GM12864 (cell line): Measurements from ENCODE around the gene SIL1.
"Not testable (repeated sequence)": the region's sequence is repeated elsewhere in the genome, so short reads cannot be mapped to it uniquely, and the experiment has no call there.

Experiments used
- DNase-seq: peaks from one replicate; pipeline ENCODE4 v3.0.0-alpha.2; 2011; ENCODE audit warnings: low read depth
- H3K4me3 ChIP-seq: 2 replicates; pipeline ENCODE4 v1.5.1; 2011; ENCODE audit warnings: mild to moderate bottlenecking, low read depth, low read length, control low read depth
- TF ChIP-seq, protein P1 (sequence below): IDR thresholded peaks from 2 replicates; pipeline ENCODE4 v1.5.1; 2011; ENCODE audit warnings: low read depth, mild to moderate bottlenecking, moderate library complexity, low read length, control low read depth, inconsistent platforms; ENCODE audit errors: missing control alignments

Gene SIL1

DNA sequence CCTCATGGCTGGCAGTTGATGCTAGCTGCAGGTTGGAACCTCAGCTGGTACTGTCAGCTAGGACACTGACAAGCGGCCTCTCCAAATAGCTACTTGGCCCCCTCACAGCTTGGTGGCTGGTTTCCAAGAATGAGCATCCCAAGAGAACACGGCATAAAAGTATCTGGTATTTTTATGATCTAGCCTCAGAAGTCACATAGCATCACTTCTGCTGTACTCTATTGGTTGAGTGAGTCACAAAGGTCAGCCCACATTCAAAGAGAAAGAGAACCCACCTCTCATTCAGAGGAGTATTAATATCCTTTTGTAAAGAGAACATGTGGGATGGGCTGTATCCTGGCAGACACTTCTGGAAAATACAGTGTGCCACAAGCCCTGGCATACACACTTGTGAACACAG, 6.0 kb upstream of the SIL1 start:
- no peak overlapping the region for H3K4me3 ChIP-seq
- TF ChIP-seq, protein P1, sequence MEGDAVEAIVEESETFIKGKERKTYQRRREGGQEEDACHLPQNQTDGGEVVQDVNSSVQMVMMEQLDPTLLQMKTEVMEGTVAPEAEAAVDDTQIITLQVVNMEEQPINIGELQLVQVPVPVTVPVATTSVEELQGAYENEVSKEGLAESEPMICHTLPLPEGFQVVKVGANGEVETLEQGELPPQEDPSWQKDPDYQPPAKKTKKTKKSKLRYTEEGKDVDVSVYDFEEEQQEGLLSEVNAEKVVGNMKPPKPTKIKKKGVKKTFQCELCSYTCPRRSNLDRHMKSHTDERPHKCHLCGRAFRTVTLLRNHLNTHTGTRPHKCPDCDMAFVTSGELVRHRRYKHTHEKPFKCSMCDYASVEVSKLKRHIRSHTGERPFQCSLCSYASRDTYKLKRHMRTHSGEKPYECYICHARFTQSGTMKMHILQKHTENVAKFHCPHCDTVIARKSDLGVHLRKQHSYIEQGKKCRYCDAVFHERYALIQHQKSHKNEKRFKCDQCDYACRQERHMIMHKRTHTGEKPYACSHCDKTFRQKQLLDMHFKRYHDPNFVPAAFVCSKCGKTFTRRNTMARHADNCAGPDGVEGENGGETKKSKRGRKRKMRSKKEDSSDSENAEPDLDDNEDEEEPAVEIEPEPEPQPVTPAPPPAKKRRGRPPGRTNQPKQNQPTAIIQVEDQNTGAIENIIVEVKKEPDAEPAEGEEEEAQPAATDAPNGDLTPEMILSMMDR = no peak
- no peak for DNase-seq

DNA sequence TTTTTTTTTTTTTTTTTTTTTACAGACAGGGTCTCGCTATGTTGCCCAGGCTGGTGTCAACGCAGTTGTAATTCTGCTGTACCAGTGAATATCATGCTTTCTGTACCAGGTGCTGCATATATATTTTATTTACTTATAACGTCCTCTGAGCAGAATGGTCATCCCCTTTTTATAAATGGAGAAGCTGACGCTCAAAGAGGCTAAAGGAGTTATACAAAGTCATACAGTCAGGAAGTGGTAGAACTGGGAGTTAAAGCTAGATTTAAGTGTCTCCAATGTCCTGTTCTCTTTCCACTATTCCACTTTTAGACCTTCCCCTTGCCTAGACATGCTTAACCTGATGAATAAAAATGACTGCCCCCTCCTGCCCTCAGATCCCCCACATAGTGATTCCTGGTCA, 1.2 kb upstream of the SIL1 start:
- TF ChIP-seq, protein P1 = no peak
- no peak for DNase-seq
- no peak overlapping the region for H3K4me3 ChIP-seq

DNA sequence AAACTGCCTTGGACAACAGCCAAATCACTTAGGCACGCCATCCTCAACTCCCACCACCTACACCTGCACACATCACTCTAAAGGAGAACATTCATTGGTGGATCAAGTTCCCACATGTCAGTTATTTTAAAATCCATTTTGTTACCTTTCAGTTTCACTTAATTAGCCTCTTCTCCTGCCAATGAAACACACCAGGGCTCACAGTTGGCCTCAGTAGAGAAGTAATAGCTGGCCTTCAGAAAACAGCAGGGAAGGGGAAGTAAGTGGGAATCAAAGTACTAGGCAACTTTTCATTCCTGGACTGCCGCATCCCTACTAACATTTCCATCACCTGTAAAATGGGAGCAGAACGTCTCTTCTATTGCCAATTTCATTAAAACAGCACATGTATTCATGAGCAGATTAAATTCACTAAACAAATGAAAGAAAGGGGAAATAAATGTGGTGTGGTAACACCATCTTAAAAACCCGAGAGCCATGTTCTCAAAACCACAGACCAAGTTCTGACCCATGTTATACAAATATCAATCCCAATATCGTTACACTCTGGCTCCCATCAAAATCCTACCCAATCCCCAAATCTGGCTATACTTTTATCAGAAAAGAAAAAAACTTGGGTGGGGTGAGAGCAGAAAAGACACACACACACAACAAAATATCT, 1.7 kb downstream of the SIL1 start:
- no peak for DNase-seq
- TF ChIP-seq, protein P1 = no peak
- H3K4me3 ChIP-seq = peak overlapping the region; percentile 99; the same call in 1 of the 2 replicates

DNA sequence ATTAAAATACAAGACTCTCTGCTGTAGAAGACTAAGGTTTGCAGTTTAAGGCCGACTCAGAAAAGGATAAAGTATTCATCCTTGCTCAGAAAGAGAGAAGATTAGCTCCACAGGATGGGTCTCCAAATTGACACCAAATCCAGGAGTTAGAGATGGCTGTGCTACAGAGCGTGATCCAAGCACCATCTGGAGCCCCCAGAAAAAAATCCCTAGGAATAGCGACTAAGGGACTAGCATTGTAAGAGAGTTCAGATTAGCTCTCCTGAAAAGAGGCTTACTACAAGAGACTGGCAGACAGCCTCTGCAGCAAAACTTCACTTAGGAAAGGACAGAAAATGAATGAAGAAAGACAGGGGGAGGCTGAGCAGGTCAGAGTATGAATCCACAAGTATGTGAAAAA, 3.7 kb downstream of the SIL1 start:
- no peak for DNase-seq
- H3K4me3 ChIP-seq = no peak overlapping the region
- TF ChIP-seq, protein P1 = no peak

DNA sequence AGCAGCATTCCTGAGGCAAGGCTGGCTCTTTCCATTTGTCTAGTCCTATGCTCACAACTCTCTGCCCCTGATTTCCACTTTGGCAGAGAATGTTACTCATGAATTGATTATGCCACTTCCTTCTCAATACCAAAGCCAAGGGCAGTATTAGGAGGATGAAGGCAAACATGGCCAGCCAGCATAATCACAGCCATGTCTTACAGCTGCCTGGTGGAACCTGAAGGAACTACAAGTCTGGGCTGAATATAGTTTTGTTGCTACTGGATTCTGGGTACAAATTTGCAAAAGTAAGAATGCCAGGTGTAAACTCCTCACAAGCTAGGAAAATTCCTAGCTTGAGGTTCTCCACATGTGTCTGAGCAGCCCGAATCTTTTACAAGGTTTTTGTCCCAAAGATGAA, 4.2 kb downstream of the SIL1 start:
- no peak overlapping the region for H3K4me3 ChIP-seq
- TF ChIP-seq, protein P1 = peak; percentile 50
- no peak for DNase-seq

DNA sequence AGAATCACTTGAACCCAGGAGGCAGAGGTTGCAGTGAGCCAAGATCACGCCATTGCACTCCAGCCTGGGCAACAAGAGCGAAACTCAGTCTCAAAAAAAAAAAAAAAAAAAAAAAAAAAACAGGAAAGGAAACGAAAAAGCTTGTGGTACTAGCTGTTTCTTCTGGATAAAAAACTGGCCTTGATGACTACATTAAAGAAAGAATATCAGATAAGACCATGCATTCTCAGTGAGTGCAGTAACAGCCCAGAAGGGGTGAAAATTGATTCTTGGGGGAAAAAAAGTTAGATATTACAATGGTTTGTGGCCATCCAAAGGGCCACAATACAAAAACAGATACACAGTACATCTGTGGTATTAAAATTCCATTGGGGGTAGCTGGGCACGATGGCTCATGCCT, 5.3 kb downstream of the SIL1 start:
- not testable (repeated sequence) for H3K4me3 ChIP-seq, DNase-seq

DNA sequence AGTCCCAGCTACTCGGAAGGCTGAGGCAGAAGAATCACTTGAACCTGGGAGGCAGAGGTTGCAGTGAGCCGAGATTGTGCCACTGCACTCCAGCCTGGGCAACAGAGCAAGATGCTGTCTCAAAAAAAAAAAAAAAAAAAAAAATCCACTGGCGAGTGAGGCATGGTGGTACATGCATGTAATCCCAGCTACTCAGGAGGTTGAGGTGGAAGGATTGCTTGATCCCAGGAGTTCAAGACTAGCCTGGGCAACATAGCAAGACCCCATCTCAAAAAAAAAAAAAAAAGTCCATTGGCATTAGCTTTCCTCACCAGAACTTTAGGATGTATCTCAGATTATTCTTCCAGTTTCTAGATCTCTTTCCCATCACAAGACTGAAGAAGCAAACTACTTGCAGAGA, 6.2 kb downstream of the SIL1 start:
- DNase-seq, H3K4me3 ChIP-seq: not testable (repeated sequence)

DNA sequence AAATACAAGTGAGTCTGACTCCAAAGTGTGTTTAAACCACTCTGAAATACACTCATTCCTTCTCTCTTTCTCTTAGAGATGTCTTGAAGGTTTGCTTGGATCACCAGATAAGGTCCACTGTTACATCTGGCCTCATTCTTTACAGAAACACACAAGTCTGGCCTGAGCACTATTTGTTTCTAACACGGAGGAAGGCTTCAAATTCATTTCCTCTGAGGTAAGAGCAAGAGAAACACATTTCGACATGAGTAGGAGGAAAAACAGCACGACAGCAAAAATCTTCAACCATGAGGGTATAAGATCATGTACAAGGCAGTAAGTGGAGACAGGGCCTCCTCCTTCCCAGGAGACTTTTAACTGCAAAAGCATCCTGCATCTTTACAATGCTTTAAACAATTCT, 8.0 kb downstream of the SIL1 start:
- TF ChIP-seq, protein P1 = no peak
- H3K4me3 ChIP-seq = no peak overlapping the region
- DNase-seq = no peak
